Astrocyte (in vitro differentiated cells and primary cell): ENCODE measurements around the gene KCNQ1. TPM values are rescaled to one million over a fixed set of nuclear protein-coding genes. Genes with fewer than 3 reads are reported as not detected.

ENCODE experiments used
- DNase-seq: peaks from one replicate; pipeline ENCODE4 v3.0.0-alpha.2; 2010; ENCODE audit warnings: low read depth
- FAIRE-seq: peaks from 2 replicates; lab custom pipeline; 2011; peaks lifted over from hg19 to GRCh38; lab: Jason Lieb, UNC
- H2AFZ ChIP-seq: 2 replicates; pipeline ENCODE4 v1.6.0; 2012; ENCODE audit warnings: low read depth, low read length, inconsistent platforms
- H3K27ac ChIP-seq: 2 replicates; pipeline ENCODE4 v1.5.1; 2011; ENCODE audit warnings: low read depth, low read length, inconsistent platforms
- H3K27me3 ChIP-seq: 2 replicates; pipeline ENCODE4 v1.6.0; 2011; ENCODE audit warnings: low read length, inconsistent platforms; ENCODE audit not compliant: insufficient read depth
- H3K36me3 ChIP-seq: 2 replicates; pipeline ENCODE4 v1.5.1; 2011; ENCODE audit warnings: low read length, inconsistent platforms; ENCODE audit not compliant: insufficient read depth
- H3K4me1 ChIP-seq: 2 replicates; pipeline ENCODE4 v1.5.1; 2011; ENCODE audit warnings: low read length, inconsistent platforms; ENCODE audit not compliant: insufficient read depth
- H3K4me2 ChIP-seq: 2 replicates; pipeline ENCODE4 v1.6.0; 2012; ENCODE audit warnings: low read length, inconsistent platforms
- H3K4me3 ChIP-seq: 2 replicates; pipeline ENCODE4 v1.5.1; 2011; ENCODE audit warnings: low read depth, mild to moderate bottlenecking, low read length, inconsistent platforms; ENCODE audit not compliant: insufficient read depth
- H3K79me2 ChIP-seq: 2 replicates; pipeline ENCODE4 v1.6.0; 2012; ENCODE audit warnings: mild to moderate bottlenecking, low read length, inconsistent platforms; ENCODE audit not compliant: insufficient read depth
- H3K9ac ChIP-seq: 2 replicates; pipeline ENCODE4 v1.6.0; 2012; ENCODE audit warnings: mild to moderate bottlenecking, low read length, inconsistent platforms
- H3K9me3 ChIP-seq: 2 replicates; pipeline ENCODE4 v1.5.1; 2012; ENCODE audit warnings: low read depth, mild to moderate bottlenecking, low read length, inconsistent platforms; ENCODE audit not compliant: insufficient read depth
- H4K20me1 ChIP-seq: 2 replicates; pipeline ENCODE4 v1.6.0; 2012; ENCODE audit warnings: low read length, inconsistent platforms; ENCODE audit not compliant: insufficient read depth
- H3K27ac Mint-ChIP-seq: one replicate; pipeline ENCODE4 v1.8.0; 2021; ENCODE audit warnings: mild to moderate bottlenecking, mixed read lengths; ENCODE audit not compliant: unreplicated experiment
- H3K27me3 Mint-ChIP-seq: one replicate; pipeline ENCODE4 v1.8.0; 2021; ENCODE audit warnings: low read depth, mixed read lengths; ENCODE audit not compliant: unreplicated experiment
- H3K36me3 Mint-ChIP-seq: one replicate; pipeline ENCODE4 v1.8.0; 2021; ENCODE audit warnings: low read depth, mixed read lengths; ENCODE audit not compliant: unreplicated experiment
- H3K4me1 Mint-ChIP-seq: one replicate; pipeline ENCODE4 v1.8.0; 2021; ENCODE audit warnings: low read depth, mixed read lengths; ENCODE audit not compliant: unreplicated experiment
- H3K4me3 Mint-ChIP-seq: one replicate; pipeline ENCODE4 v1.8.0; 2021; ENCODE audit warnings: mild to moderate bottlenecking, moderate library complexity, mixed read lengths; ENCODE audit not compliant: unreplicated experiment
- H3K9me3 Mint-ChIP-seq: one replicate; pipeline ENCODE4 v1.8.0; 2021; ENCODE audit warnings: mild to moderate bottlenecking, mixed read lengths; ENCODE audit not compliant: unreplicated experiment
- CTCF ChIP-seq: IDR thresholded peaks from 2 replicates; pipeline ENCODE4 v1.5.1; 2011; ENCODE audit warnings: low read depth, mild to moderate bottlenecking, inconsistent platforms, low read length, moderate library complexity; ENCODE audit not compliant: insufficient read depth
- EZH2 ChIP-seq: IDR thresholded peaks from 2 replicates; pipeline ENCODE4 v1.6.1; 2012; ENCODE audit warnings: mild to moderate bottlenecking, low read length, inconsistent platforms; ENCODE audit not compliant: insufficient read depth
- total RNA-seq: library from RNA; stranded (reverse); gene quantifications from 2 replicates; pipeline ENCODE4 v1.2.1, GENCODE V29; 2021

The KCNQ1 gene
- total RNA-seq, 1 donor from 2014 or later = not detected

DNA sequence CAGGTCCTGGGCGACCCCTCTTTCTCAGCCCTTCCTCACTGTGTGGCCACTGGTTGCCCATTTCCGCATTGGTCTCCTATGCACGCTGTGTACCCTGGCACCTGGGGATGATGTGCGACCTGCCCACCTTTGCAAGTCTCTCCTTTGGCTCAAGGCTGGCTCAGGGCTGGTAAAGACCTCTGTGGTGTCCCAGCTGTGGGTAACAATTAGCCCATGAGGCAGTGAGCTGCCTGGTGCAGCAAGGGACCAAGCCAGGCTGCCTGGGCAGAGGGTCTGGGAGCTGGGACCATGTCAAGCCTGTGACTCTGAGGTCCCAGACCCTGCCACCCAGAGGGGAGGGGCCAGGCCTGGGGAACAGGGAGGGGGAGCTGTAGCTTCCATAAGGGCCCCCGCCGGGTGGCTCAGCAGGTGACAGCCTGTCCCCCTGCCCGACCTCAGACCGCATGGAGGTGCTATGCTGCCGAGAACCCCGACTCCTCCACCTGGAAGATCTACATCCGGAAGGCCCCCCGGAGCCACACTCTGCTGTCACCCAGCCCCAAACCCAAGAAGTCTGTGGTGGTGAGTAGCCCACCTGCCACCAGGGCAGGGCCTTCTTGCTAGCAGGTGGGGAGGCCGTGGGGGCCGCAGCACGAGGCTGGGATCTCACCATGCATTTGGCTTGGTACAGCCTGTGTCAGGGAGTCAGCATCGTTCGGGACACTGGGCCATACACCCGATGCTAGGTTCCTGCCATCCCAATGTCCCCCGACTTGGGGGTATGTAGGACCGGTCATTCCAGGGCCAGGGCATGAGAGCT lies 142.5 kb downstream of the KCNQ1 start:
- peaks cover 16% of the 10 kb centered on the region for H3K27me3 ChIP-seq
- H3K4me1 ChIP-seq = no peaks in the 10 kb centered on the region
- DNase-seq (no peak), FAIRE-seq (no peak)
- H2AFZ ChIP-seq = no peak overlapping the region
- no peaks in the 10 kb centered on the region for H3K36me3 ChIP-seq
- TF ChIP-seq EZH2 (no peak), CTCF (no peak)
- Mint-ChIP-seq H3K9me3 (no peaks in the 10 kb centered on the region), H3K4me3 (no peak overlapping the region), H3K27ac (no peak overlapping the region), H3K36me3 (no peaks in the 10 kb centered on the region), H3K4me1 (no peaks in the 10 kb centered on the region), H3K27me3 (peaks cover 57% of the 10 kb centered on the region)
- H3K9ac ChIP-seq = no peak overlapping the region
- H3K79me2 ChIP-seq = no peaks in the 10 kb centered on the region
- H4K20me1 ChIP-seq = no peaks in the 10 kb centered on the region
- H3K27ac ChIP-seq = no peak overlapping the region
- H3K4me3 ChIP-seq = no peak overlapping the region
- H3K9me3 ChIP-seq = no peaks in the 10 kb centered on the region
- H3K4me2 ChIP-seq = no peak overlapping the region

GRCh38 chr11:2587976-2588748 lies 143.4 kb downstream of the KCNQ1 start:
- FAIRE-seq = no peak
- H3K27me3 ChIP-seq = peaks cover 16% of the 10 kb centered on the region
- no peak overlapping the region for H3K9ac ChIP-seq
- TF ChIP-seq CTCF (no peak), EZH2 (no peak)
- no peaks in the 10 kb centered on the region for H3K36me3 Mint-ChIP-seq
- peaks cover 4% of the 10 kb centered on the region for H3K9me3 Mint-ChIP-seq
- no peak overlapping the region for H2AFZ ChIP-seq
- H3K4me1 ChIP-seq = no peaks in the 10 kb centered on the region
- H3K27ac Mint-ChIP-seq = no peak overlapping the region
- no peaks in the 10 kb centered on the region for H4K20me1 ChIP-seq
- H3K27ac ChIP-seq = no peak overlapping the region
- no peaks in the 10 kb centered on the region for H3K36me3 ChIP-seq
- H3K27me3 Mint-ChIP-seq = peaks cover 61% of the 10 kb centered on the region
- no peaks in the 10 kb centered on the region for H3K9me3 ChIP-seq
- no peaks in the 10 kb centered on the region for H3K4me1 Mint-ChIP-seq
- DNase-seq = no peak
- no peak overlapping the region for H3K4me2 ChIP-seq
- H3K4me3 ChIP-seq = no peak overlapping the region
- H3K79me2 ChIP-seq = no peaks in the 10 kb centered on the region
- H3K4me3 Mint-ChIP-seq = no peak overlapping the region
